SU-DHL-6 (cell line): ENCODE results near the gene KDM4F.

Source experiments
- H2AFZ ChIP-seq: fragments of 200-600 bp; sonication (generic); 2 replicates; pipeline ENCODE4 v1.6.1; 2014; ENCODE audit warnings: low read depth, mild to moderate bottlenecking, moderate library complexity, mixed read lengths, antibody characterized with exemption, low read length; ENCODE audit not compliant: severe bottlenecking
- H3F3A ChIP-seq: fragments of 200-600 bp; shearing (Covaris generic); 2 replicates; pipeline ENCODE4 v1.6.0; 2016; ENCODE audit warnings: antibody characterized with exemption, mild to moderate bottlenecking; ENCODE audit not compliant: insufficient read depth
- H3K27ac ChIP-seq: fragments of 200-600 bp; sonication (generic); 2 replicates; pipeline ENCODE4 v1.5.1; 2016; ENCODE audit warnings: low read depth, mild to moderate bottlenecking, low read length, moderate library complexity, mixed read lengths
- H3K27me3 ChIP-seq: fragments of 200-600 bp; sonication (generic), shearing (Covaris generic); 2 replicates; pipeline ENCODE4 v1.6.0; 2014; ENCODE audit warnings: mild to moderate bottlenecking, low read length
- H3K36me3 ChIP-seq: fragments of 200-600 bp; sonication (generic); 2 replicates; pipeline ENCODE4 v1.6.1; 2014; ENCODE audit warnings: mild to moderate bottlenecking, low read length, mixed read lengths
- H3K4me2 ChIP-seq: fragments of 300-600, 200-600 bp; shearing (Covaris generic), sonication (generic); 2 replicates; pipeline ENCODE4 v1.6.0; 2014; ENCODE audit warnings: low read length, low read depth, mild to moderate bottlenecking; ENCODE audit not compliant: poor library complexity, severe bottlenecking
- H3K4me3 ChIP-seq: fragments of 200-600 bp; sonication (generic); 2 replicates; pipeline ENCODE4 v1.5.1; 2014; ENCODE audit warnings: antibody characterized with exemption, low read length, mild to moderate bottlenecking, mixed read lengths; ENCODE audit not compliant: insufficient read depth, poor library complexity, severe bottlenecking
- H3K79me2 ChIP-seq: fragments of 200-600 bp; sonication (generic); 2 replicates; pipeline ENCODE4 v1.6.1; 2014; ENCODE audit warnings: mild to moderate bottlenecking, low read length, moderate library complexity; ENCODE audit not compliant: insufficient read depth
- H3K9ac ChIP-seq: fragments of 200-600 bp; sonication (generic); 2 replicates; pipeline ENCODE4 v1.7.0; 2014; ENCODE audit warnings: mild to moderate bottlenecking, low read length
- H3K9me2 ChIP-seq: fragments of 200-600 bp; sonication (generic); replicated peaks from 2 replicates; pipeline ENCODE4 v1.6.1; 2014; ENCODE audit warnings: low read length; ENCODE audit not compliant: insufficient read depth
- H3K9me3 ChIP-seq: fragments of 200-600 bp; sonication (generic); 2 replicates; pipeline ENCODE4 v1.6.1; 2014; ENCODE audit warnings: low read length, mixed read lengths; ENCODE audit not compliant: insufficient read depth
- H4K20me1 ChIP-seq: fragments of 200-600 bp; sonication (generic); 2 replicates; pipeline ENCODE4 v1.6.1; 2014; ENCODE audit warnings: low read depth, mild to moderate bottlenecking, antibody characterized with exemption, low read length, moderate library complexity, mixed read lengths
- CTCF ChIP-seq: fragments of 200-600 bp; sonication (generic); IDR thresholded peaks from one replicate; pipeline ENCODE4 v1.5.1; 2017; ENCODE audit warnings: antibody characterized with exemption, mild to moderate bottlenecking, low read length, moderate library complexity; ENCODE audit not compliant: insufficient read depth, poor library complexity, severe bottlenecking
- EZH2phosphoT487 ChIP-seq: fragments of 200-600 bp; sonication (generic), shearing (Covaris generic); conservative IDR thresholded peaks from 2 replicates; pipeline ENCODE4 v1.6.1; 2018; ENCODE audit warnings: mild to moderate bottlenecking, antibody characterized with exemption, low read length, moderate library complexity, mixed read lengths

KDM4F gene

GRCh38 chr11:95093548-95093947 lies 44.3 kb downstream of the KDM4F start:
- Histone ChIP-seq H3K79me2 (no peaks in the 10 kb centered on the region), H3K9me3 (no peaks in the 10 kb centered on the region), H4K20me1 (no peaks in the 10 kb centered on the region), H3K27me3 (no peaks in the 10 kb centered on the region), H3K4me3 (no peak overlapping the region), H2AFZ (no peak overlapping the region), H3K36me3 (no peaks in the 10 kb centered on the region), H3K9ac (no peak overlapping the region), H3K9me2 (no peaks in the 10 kb centered on the region), H3K4me2 (no peak overlapping the region), H3K27ac (no peak overlapping the region), H3F3A (no peaks in the 10 kb centered on the region)
- TF ChIP-seq EZH2phosphoT487 (no peak), CTCF (no peak)

GRCh38 chr11:95095858-95096587 lies 46.8 kb downstream of the KDM4F start:
- H3K27ac ChIP-seq, result no peak overlapping the region

GRCh38 chr11:95097209-95097608 lies 48.0 kb downstream of the KDM4F start:
- no peak overlapping the region for H2AFZ ChIP-seq
- H4K20me1 ChIP-seq, result no peaks in the 10 kb centered on the region
- TF ChIP-seq EZH2phosphoT487, result no peak
- TF ChIP-seq CTCF, result no peak
- H3K4me3 ChIP-seq, result no peak overlapping the region
- no peaks in the 10 kb centered on the region for H3K9me2 ChIP-seq
- H3K36me3 ChIP-seq, result no peaks in the 10 kb centered on the region
- no peaks in the 10 kb centered on the region for H3K9me3 ChIP-seq
- H3F3A ChIP-seq, result no peaks in the 10 kb centered on the region
- H3K27ac ChIP-seq, result no peak overlapping the region
- H3K9ac ChIP-seq, result no peak overlapping the region
- no peaks in the 10 kb centered on the region for H3K27me3 ChIP-seq
- H3K4me2 ChIP-seq, result no peak overlapping the region
- H3K79me2 ChIP-seq, result no peaks in the 10 kb centered on the region

More at GRCh38 chr11:95095858-95096587, 46.8 kb downstream of the KDM4F start:
- Histone ChIP-seq H3K79me2 (no peaks in the 10 kb centered on the region), H3K36me3 (no peaks in the 10 kb centered on the region), H3K9me2 (no peaks in the 10 kb centered on the region), H3K27me3 (no peaks in the 10 kb centered on the region), H2AFZ (no peak overlapping the region), H3K4me2 (no peak overlapping the region), H3F3A (no peaks in the 10 kb centered on the region), H3K9me3 (no peaks in the 10 kb centered on the region), H3K9ac (no peak overlapping the region), H3K4me3 (no peak overlapping the region), H4K20me1 (no peaks in the 10 kb centered on the region)
- TF ChIP-seq CTCF, result no peak
- no peak for TF ChIP-seq EZH2phosphoT487
